Measurements from ENCODE around the gene PRSS33. TPM values are rescaled to one million over a fixed set of nuclear protein-coding genes. Genes with fewer than 3 reads are reported as not detected.

PRSS33 gene
- polyA plus RNA-seq, 1 experiment, result not detected

- Histone ChIP-seq H3K4me3 (ENCODE audit: low read depth, low read length) (no peak overlapping the region), H3K9me3 (ENCODE audit: control insufficient read depth, insufficient read depth, low read length) (peaks cover 14% of the 10 kb centered on the region), H3K27ac (ENCODE audit: low read depth, low read length) (no peak overlapping the region), H3K27me3 (ENCODE audit: control insufficient read depth, insufficient read depth, low read length) (no peaks in the 10 kb centered on the region)
- CTCF ChIA-PET, result interaction anchor here (1.1 kb wide), 1 partner anchor 112 kb away, joined by 4 read pairs; no protein-coding TSS in a partner anchor
- POLR2A ChIA-PET, result no interaction called here
- DNase-seq (ENCODE audit: low read depth, low spot score), result no peak
- TF ChIP-seq CTCF (IDR thresholded peaks at IDR 0.05; ENCODE audit: low read depth, low read length), result no peak
Measured at GRCh38 chr16:2756288-2757015, 30.9 kb downstream of the PRSS33 start.

- Histone ChIP-seq H3K27ac (ENCODE audit: low read depth, low read length) (no peak overlapping the region), H3K9me3 (ENCODE audit: control insufficient read depth, insufficient read depth, low read length) (peaks cover 14% of the 10 kb centered on the region), H3K4me3 (ENCODE audit: low read depth, low read length) (peak overlapping the region; percentile 91), H3K27me3 (ENCODE audit: control insufficient read depth, insufficient read depth, low read length) (no peaks in the 10 kb centered on the region)
- TF ChIP-seq CTCF (IDR thresholded peaks at IDR 0.05; ENCODE audit: low read depth, low read length), result no peak
- no peak for DNase-seq (ENCODE audit: low read depth, low spot score)
- CTCF ChIA-PET, result no interaction called here
- POLR2A ChIA-PET, result no interaction called here
Measured at GRCh38 chr16:2755158-2755557, 32.2 kb downstream of the PRSS33 start.

GRCh38 chr16:2753733-2754020, 33.7 kb downstream of the PRSS33 start:
- 0 out of 2 replicates have a peak, but pooled peaks have one; percentile 3 for TF ChIP-seq CTCF (IDR thresholded peaks at IDR 0.05; ENCODE audit: low read depth, low read length)
- DNase-seq (ENCODE audit: low read depth, low spot score), result no peak
- POLR2A ChIA-PET, result interaction anchor here (0.9 to 1.9 kb wide), 3 partner anchors 22 to 152 kb away, joined by 3 to 17 read pairs (median 5); partner anchors contain the start of gene ELOB

GRCh38 chr16:2752850-2753732, 34.3 kb downstream of the PRSS33 start:
- Histone ChIP-seq H3K4me3 (ENCODE audit: low read depth, low read length) (peak overlapping the region; percentile 91), H3K27ac (ENCODE audit: low read depth, low read length) (peak overlapping the region; percentile 99), H3K27me3 (ENCODE audit: control insufficient read depth, insufficient read depth, low read length) (no peaks in the 10 kb centered on the region), H3K9me3 (ENCODE audit: control insufficient read depth, insufficient read depth, low read length) (peaks cover 14% of the 10 kb centered on the region)
- no peak for TF ChIP-seq CTCF (IDR thresholded peaks at IDR 0.05; ENCODE audit: low read depth, low read length)
- POLR2A ChIA-PET, result interaction anchor here (0.7 to 1.9 kb wide), 8 partner anchors 12 to 153 kb away, joined by 3 to 17 read pairs (median 5); partner anchors contain the start of gene ELOB
- CTCF ChIA-PET, result interaction anchor here (0.8 to 1.3 kb wide), 2 partner anchors 115 to 174 kb away, joined by 3 to 4 read pairs; no protein-coding TSS in a partner anchor
- peak; percentile 41 for DNase-seq (ENCODE audit: low read depth, low spot score)

More at GRCh38 chr16:2753733-2754020, 33.7 kb downstream of the PRSS33 start:
- CTCF ChIA-PET, result interaction anchor here (0.8 to 1.3 kb wide), 2 partner anchors 115 to 174 kb away, joined by 3 to 4 read pairs; no protein-coding TSS in a partner anchor
- no peaks in the 10 kb centered on the region for H3K27me3 ChIP-seq (ENCODE audit: control insufficient read depth, insufficient read depth, low read length)
- peak overlapping the region; percentile 82 for H3K27ac ChIP-seq (ENCODE audit: low read depth, low read length)
- peak overlapping the region; percentile 91 for H3K4me3 ChIP-seq (ENCODE audit: low read depth, low read length)
- H3K9me3 ChIP-seq (ENCODE audit: control insufficient read depth, insufficient read depth, low read length), result peaks cover 14% of the 10 kb centered on the region
